Muscle of back (tissue), 11 donors: ENCODE data around the gene PCP4L1. TPM values are rescaled to one million over a fixed set of nuclear protein-coding genes. Genes with fewer than 3 reads are reported as not detected.
"Not testable (repeated sequence)": the region's sequence is repeated elsewhere in the genome, so short reads cannot be mapped to it uniquely, and the experiment has no call there.

Experiments
- DNase-seq, 3 donors: peaks; one replicate each; pipeline versions ENCODE4 v3.0.0 to v3.0.0-alpha.2; 2013
- polyA plus RNA-seq, 10 donors: library from polyadenylated mRNA; unstranded; fragments of 120-200 nt; gene quantifications; one replicate each; pipeline ENCODE4 v1.2.1, GENCODE V29; 2013; ENCODE audit not compliant: insufficient read length in 10 of 10

PCP4L1 gene
- polyA plus RNA-seq, 10 donors = 0.19 to 0.63 (median 0.36) TPM

DNA sequence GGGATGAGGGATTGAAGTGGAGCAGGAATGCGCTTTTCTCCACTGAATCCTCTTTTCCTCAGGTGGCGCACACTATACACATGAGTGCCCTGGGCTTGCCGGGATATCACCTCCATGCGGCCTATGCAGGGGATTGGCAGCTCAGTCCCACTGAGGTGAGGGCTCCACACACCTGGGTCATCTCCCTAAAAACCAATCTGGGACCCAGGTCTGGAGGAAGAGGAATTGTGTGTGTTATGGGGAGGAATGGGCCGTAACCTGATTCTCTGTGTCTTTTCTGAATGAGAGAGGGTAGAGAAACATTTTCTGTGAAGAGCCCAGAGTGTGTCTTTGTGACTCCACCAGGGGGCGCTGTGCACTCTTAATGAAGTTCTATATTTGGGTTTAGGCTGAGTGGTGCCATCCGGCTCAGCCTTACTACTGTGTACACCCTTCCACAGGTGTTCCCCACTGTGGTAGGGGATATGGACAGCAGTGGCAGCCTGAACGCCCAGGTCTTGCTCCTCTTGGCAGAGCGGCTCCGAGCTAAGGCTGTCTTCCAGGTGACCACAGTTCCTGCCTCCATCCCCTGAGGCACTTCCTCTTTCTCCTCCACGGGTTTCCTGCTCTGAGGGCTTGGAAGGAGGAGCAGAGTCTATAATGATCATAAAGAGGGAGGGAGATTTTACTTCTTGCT is 31.2 kb upstream of the PCP4L1 start:
- DNase-seq = peak; percentile 62 to 86 (median 77)

DNA sequence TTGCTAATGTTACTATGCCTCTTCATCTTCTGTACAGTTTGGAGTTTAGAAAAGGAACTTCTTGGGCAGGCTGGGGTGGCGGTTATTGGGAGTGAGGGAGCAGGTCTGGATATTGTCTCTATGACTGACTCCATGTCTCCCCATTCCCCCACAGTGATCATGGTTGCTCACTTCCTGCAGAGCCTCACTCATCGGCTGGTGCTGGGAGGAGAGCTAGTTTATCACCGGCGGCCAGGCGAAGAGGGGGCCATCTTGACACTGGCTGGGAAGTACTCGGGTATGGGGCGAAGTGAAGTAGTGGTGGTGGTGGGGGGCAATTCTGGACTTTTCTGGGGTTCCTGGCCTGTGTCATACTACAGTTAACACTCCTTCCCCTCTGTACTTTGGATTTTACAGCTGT is 30.5 kb upstream of the PCP4L1 start:
- DNase-seq = no peak

DNA sequence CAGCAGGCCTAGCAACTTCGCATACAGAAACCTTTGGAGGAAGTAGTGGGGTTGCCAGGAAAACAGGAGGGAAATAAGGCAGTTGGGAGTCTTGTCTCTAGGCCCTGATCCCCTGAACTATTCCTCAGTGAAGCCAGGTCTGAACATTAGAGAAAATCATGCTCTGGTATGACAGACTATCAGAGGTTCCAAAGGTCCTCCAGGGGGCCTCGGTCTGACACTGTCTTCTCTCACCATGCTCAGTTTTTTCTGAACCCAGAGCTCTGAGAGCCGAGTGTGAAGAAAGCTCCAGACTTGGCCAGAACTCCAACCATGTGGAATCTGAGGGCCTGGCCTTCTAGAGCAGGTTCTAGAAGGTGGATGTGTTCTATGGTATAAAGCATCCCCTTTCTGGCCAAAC is 28.6 kb upstream of the PCP4L1 start:
- no peak for DNase-seq

DNA sequence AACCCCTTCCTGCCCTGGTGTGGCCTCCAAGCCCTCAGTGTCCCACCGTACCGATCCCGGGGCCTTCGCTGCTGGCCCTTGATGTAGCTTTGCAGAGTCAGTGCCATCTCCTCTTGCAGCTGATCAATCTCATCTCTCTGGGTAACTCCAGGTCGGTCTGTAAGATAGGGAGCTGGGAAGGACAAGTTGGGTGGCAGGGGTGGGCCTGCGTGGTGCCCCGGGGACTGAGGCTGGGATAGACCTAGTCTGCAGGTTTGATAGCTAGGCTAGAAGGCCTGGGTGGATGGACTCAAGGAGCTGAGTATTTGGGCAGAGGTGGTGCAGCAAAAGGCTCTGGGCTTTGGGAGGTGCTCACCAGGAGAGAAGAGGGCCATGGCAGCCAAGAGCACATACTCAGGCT is 27.8 kb upstream of the PCP4L1 start:
- DNase-seq = no peak

DNA sequence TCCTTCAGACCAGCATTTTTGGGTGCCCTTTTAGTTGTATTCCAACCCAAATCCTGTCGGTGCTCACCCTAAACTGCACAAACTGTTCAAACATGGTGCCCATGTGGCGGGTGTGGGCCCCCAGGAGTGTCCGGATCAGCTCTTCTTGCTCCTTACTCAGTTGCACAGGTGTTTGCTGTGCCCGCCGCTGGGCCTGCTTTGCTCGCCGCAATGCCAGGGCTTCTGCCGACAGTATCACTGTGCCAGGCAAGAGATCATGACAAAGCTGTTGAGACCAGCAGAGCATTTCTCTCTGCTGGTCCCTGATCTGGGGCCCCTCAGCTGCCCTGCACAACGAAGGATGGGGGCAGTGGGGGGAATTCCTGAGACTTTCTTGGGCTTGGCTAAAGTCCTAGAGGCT is 25.4 kb upstream of the PCP4L1 start:
- DNase-seq = no peak

DNA sequence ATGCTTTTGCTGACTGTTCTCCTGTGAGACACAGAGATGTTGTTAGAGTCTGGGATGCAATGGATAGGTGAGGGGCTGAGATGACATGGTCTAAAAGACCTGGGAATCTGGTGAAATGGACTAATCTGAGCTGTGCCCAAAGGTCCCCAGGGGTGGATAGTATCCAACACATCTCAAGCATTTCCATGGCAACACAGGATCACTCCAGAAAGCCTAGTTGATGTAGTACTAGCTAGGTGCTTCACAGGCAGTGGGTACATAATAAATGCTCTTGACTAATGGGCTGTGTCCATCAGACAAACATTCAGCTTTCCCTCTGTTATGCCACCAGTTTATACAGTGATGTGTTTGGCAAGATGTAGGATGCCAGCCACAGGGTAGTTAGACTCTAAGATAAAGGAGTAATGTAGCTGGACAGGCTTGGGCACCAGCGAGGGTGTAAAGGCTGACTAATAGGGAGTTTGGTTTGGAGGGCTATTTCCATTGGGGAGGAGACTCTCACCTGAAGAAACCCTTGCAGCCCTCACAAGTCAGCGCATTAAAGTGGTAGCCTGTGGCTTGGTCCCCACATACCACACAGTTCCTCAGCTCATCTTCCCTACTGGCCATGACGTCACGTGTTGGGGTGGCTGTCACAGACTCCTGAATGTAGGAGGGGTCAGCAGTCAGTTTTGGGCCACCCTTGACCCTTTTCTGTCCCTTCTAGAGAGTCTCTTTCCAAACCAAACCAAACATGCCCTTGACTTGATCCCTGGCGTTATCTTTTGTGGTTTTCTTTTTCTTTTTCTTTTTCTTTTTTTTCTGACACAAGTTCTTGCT is 22.4 kb upstream of the PCP4L1 start:
- DNase-seq = no peak

DNA sequence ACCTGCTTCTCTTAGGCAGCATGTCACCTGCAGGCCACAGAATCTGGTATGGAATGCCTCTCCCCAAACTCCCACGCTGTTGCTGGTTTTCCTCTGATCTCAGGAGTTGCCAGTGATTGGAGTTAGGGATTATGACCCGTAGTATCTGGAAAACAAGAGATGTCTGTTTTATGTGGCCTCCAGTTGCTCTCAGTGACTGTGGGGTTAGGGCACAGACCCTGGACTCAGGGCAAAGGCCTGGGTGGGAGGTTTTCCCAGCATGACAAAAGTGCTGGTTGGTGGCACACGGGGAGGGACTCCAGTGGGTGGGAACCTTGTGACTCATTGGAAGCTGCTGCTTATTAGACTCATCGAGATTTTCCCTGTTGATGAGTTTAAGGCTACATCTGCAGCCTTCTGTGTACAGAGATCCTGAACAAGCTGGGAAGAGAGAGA is 20.5 kb upstream of the PCP4L1 start, which contains the start of gene NR1I3:
Gene NR1I3, minus strand, starts transcription at position 165 of the 435 bp plus-strand sequence. CDS start 1,638 bp downstream, outside the sequence.
- DNase-seq = no peak

DNA sequence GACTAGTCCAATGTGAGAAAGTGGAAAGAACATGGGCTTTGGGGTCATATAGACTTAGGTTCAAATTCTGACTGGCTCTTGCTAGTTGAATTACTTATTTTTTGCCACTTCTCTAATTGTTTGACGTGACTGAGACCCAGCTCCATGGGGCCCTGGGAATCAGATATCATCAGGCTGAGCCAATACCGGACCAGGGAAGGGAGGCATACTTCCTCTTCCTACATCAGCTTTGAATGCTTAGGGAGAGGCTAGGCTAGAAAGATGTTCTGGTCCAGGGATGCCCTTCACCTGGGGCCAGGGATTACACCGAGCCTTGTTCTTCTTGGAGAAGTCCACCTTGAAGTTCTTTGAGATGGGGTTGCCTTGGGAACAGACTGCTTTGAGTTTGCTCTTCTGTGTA is 16.9 kb upstream of the PCP4L1 start:
- no peak for DNase-seq

DNA sequence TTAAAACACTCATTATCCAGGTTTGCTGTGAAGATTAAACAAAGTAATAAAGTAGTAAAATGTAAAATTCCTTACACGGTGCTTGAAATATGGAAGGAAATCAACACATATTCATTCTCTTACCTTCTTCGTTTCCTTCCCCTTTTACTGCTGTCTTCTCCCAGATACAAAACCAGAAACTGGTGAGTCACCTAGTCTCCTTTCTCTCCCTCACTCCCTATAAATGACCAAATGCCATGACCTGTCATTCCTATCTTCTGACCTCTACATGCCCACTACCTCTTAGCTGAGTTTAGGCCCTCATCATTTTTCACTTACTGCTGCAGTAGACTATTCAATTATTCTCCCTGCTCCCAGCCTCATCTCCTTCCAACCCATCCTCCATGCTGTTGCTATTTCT is 16.2 kb upstream of the PCP4L1 start:
- DNase-seq = no peak

DNA sequence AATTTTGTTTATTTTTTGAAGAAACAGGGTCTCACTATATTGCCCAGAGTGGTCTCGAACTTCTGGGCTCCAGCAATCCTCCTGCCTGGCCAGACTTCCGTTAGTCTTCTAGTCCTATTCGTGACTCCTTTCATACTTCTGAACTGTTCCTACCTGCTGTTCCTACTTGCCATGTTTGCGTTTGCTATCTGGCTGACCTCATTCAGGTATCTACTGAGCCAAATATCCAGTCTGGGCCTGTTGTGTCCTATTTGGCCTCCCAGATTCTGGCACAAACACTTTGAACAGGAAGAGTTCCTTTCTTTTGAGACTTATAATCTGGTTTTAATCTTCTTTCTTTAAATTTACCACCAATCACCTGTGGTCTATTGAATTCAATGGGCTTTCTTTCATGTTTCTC is 13.7 kb upstream of the PCP4L1 start:
- no peak for DNase-seq

DNA sequence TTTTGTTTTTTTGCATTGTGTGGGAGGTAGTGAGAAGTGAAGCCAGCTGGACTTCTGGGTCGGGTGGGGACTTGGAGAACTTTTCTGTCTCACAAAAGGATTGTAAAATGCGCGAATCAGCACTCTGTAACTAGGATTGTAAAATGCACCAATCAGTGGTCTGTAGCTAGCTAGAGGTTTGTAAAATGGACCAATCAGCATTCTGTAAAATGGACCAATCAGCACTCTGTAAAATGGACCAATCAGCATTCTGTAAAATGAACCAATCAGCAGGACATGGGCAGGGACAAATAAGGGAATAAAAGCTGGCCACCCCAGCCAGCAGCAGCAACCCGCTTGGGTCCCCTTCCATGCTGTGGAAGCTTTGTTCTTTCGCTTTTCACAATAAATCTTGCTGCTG is 8.4 kb upstream of the PCP4L1 start:
- not testable (repeated sequence) for DNase-seq

DNA sequence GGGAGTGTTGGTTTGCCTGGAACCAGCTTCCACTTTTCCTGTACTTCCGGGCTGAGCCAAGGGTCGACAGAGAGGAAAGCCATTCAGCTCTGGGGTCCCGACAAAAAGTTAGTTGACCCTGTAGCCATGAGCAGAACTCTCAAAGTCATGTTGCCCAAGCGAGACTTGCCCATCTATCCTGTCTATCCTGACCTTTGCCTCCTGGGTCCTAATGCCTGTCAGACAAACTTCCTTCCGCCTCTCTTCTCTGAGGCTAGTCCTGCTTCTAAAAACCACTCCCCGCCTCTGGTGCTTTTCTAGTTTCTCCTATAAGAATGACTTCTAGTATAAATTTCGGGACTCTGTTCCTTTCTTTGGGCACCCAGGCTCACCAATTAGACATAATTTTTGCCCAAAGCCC is 7.7 kb upstream of the PCP4L1 start:
- no peak for DNase-seq

DNA sequence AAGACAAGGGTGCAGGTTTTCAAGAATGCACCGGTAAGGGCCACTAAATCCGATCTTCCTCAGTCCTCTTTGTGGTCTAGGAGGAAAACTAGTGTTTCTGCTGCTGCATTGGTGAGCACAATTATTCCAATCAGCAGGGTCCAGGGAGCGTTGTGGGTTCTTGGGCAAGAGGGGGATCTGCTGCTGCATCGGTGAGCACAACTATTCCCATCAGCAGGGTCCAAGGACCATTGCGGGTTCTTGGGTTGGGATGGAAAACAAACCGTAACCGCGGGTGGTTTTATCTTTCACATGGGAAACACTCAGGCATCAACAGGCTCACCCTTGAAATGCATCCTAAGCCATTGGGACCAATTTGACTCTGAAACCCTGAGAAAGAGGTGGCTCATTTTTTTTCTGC is 7.0 kb upstream of the PCP4L1 start:
- no peak for DNase-seq

DNA sequence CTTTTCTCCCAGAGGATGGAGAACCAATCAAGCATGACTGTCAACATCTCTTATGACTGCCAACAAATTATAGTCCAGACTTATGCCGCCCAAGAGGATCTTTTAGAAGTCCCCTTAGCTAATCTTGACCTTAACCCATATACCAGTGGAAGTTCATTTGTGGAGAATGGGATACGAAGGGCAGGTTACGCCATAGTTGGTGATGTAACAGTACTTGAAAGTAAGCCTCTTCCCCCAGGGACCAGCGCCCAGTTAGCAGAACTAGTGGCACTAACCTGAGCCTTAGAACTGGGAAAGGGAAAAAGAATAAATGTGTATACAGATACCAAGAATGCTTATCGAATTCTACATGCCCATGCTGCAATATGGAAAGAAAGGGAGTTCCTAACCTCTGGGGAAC is 3.2 kb upstream of the PCP4L1 start:
- not testable (repeated sequence) for DNase-seq

DNA sequence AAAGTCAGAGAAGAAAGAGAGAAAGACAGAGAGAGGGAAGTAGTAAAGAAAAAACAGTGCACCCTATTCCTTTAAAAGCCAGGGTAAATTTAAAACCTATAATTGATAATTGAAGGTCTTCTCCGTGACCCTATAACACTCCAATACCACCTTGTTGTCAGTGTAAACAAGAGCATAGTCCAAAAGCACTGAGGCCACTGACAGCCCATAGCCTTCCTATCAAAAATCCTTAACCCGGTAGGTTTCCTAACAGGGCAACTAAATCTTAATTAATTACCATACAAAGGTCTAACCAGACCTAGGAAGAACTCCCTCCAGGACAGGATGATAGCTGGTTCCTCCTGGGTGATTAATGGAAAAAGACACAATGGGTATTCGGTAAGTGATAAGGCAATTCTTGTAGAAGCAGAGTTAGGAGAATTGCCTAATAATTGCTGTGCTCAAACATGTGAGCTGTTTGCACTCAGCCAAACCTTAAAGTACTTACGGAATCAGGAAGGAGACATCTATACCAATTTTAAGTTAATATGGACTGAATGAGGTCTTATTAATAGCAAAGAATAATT is 2.5 kb upstream of the PCP4L1 start:
- DNase-seq = not testable (repeated sequence)

DNA sequence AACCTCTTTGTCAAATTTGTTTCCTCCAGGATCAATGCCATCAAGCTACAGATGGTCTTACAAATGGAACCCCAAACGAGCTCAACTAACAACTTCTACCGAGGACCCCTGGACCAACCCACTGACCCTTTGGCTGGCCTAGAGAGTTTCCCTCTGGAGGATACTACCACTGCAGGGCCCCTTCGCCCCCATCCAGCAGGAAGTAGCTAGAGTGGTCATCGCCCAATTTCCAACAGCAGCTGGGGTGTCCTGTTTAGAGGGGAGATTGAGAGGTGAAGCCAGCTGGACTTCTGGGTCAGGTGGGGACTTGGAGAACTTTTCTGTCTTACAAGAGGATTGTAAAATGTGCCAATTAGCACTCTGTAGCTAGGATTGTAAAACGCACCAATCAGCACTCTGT is 1.4 kb upstream of the PCP4L1 start:
- DNase-seq = not testable (repeated sequence)

DNA sequence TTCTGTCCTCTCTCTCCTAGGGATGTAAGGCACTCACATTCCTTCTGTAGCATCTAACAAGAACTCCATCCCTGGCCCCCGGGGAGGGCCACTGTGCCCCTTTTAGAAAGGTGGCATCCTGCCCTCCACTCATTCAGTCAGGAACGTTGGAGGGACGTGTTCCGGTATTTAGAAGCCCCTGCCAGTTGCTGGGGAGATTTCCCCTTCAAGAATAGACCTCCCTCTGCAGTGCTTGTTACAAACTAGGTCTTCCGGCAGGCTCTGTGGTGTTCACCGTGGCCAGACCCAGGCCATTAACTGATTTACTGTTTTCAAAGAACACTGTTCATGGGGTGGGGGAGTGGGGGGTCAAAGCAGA is 779 bp downstream of the PCP4L1 start:
- no peak for DNase-seq

DNA sequence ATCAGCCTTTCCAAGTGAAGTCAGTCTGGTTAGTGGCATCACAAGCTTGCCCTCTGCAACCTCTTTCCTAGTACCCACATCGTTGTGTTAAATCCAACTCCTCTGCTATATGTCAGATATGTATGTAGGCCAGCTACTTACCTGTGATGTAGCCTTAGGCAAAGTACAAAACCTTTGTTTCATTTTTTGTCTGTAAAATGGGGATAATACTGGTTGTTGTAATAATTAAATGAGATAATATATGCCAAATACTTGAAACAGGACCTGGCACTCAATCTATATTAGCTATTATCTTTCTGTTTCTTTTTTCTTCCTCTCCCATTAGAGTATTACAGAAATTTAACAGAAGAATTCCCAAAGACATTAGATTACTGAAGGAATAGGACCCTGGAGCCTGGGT is 1.2 kb downstream of the PCP4L1 start:
- DNase-seq = no peak

DNA sequence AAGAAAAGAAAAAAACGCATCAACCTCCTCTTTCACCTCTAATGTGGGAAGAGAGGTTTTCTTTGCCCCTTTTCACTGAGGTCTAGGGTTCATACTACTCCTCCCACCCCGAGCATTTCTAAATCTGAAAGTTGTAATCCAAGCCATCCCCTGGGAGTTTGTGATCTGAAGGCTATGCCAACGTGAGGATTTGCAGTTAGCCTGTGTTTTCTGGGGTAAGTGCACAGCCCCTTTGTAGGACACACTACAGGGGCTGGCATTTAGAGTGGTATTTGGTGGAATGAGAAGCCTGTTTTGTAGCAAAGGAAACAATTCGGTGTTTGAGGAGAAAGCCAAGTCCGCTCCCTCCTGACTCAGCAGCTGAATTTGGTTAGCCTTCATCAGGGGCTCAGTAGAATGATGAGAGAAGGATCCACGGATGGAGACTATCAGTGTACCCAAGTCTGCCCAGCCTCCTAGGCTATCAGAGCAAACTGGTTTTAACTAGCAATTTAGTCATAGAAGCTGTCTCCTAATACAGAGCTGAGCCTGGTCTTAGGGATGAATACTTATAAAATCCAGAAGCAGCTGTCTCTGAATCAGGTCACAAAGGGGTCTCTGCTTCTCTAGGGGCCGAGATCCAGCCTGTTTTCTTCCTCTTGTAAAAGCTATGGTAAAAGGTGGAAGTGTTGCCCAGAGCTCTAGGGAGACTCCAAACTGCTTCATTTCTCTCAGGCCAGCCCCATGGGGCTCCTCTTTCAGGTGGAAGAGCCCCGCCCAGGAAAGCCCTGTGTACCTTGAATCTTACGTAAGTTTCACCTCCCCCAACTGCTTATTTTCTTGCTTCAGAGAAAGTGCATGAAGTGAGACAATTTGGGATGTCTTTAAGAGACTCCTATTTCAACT is 2.1 kb downstream of the PCP4L1 start:
- DNase-seq = no peak

DNA sequence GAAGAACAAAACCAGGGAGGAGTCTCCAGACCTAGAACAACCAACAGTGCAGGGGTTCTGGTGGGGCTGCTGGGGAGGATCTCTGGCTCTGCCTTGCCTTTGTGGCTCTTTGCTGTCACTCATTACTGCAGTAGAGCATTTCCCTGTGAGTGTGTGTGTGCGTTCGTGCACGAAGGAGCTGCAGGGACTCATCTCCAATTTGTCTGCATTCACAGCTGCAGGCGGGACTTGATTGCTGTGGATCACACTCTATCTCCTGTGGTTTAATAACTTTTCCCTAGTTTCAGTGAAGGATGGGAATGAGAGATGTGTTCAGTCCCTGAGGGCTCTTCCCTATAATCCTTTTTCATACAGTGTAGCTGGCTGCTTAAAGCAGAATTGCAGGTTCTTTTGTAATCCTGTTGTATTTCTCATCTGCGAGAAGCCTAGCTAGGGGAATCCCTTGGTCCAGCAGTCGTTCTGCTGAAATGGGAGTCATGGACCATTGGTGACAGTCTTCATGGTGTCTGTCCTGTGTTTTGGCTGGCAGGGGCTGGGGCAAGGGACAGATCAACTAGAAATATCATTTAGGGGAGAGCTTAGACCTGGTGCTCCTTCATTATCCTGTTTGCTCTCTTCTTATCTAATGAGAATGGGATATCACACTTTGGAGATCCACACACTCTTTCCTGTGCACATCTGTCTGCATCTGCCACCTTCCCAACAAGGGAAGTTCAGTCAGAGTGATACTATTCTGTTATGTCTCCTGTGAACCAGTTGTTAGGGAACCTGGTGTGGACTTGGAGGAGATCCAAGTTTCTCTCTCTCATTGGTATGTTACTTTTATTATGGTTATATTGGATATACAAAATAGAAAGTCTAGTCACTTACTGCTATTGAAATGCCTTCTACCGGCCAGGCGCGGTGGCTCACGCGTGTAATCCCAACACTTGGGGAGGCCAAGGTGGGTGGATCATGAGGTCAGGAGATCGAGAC is 3.0 kb downstream of the PCP4L1 start:
- DNase-seq = no peak

DNA sequence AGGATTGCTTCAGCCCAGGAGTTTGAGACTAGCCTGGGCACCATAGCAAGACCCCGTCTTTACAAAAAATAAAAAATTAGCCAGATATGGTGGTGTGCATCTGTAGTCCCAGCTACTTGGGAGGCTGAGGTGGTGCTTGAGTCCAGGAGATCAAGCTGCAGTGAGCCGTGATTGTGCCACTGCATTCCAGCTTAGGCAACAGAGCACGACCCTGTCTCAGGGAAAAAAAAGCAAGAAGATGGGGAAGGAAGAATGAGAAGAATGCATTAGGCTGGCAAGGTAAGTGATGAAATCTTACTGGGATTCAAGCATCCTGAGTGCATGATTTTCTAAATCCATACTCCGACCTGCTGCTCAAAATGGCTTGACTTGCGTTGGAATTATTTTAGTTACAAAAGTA is 6.8 kb downstream of the PCP4L1 start:
- no peak for DNase-seq
